Lower leg skin (tissue), 4 donors: ENCODE data around the gene LRP5. TPM values are rescaled to one million over a fixed set of nuclear protein-coding genes. Genes with fewer than 3 reads are reported as not detected.

Source experiments
- DNase-seq, 2 donors: peaks; one replicate each; pipeline ENCODE4 v3.0.0-alpha.2; 2019; ENCODE audit warnings: low spot score in 2 of 2
- H3K4me3 ChIP-seq: fragments of 200-600 bp; sonication (generic); 2 replicates; pipeline ENCODE4 v1.5.1; 2017; ENCODE audit warnings: mild to moderate bottlenecking, low read depth; ENCODE audit not compliant: poor library complexity, severe bottlenecking
- CTCF ChIP-seq, 3 donors: fragments of 450-650 bp; IDR thresholded peaks; one replicate each; pipeline ENCODE4 v1.5.1; 2016; ENCODE audit warnings: antibody characterized with exemption in 3 of 3, mild to moderate bottlenecking in 3 of 3, moderate library complexity in 2 of 3
- POLR2A ChIP-seq, 2 donors: fragments of 450-650 bp; IDR thresholded peaks; one replicate each; pipeline ENCODE4 v1.6.1; 2016 to 2017; ENCODE audit warnings: antibody characterized with exemption in 2 of 2, mild to moderate bottlenecking in 1 of 2, moderate library complexity in 1 of 2
- WGBS, 2 donors: methylation state at CpG; one replicate each; pipeline ENCODE4 v1.1.5; 2018; 5-methylcytosine and 5-hydroxymethylcytosine counted together
- intact Hi-C: fragments of 100-400 bp; cut with DNase I; formaldehyde crosslinking; loops from one replicate; pipeline ENCODE4 v1.15.0; 2023; ENCODE audit warnings: low total_unique reads
- total RNA-seq, 4 donors: library from RNA; depleted of rRNA; stranded (reverse); fragments of >200 nt; gene quantifications; one replicate each; pipeline ENCODE4 v1.1.0, GENCODE V29; 2016

The LRP5 gene
- total RNA-seq, 4 donors from 2014 or later: 25.0 to 53.5 (median 29.3) TPM

DNA sequence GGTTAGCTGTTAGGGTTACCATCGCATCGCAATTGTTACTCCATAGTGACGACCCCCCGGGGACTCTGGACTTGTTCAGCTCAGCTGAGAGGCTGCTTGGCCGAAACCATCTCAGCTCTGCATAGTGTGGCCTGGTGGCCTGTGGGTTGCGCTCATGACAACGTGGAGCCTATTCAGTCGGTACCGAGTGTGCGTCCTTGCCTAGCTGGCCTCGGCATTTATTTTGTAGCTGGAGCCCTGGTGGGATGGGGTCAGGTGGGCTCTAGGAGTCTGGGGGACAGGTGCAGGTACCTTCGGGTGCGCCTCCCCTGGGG lies 13.5 kb downstream of the LRP5 start:
- no peak overlapping the region for H3K4me3 ChIP-seq
- WGBS, 2 donors: 89 to 93% methylated on average over 8 to 13 of the region's 13 CpGs
- TF ChIP-seq CTCF (IDR thresholded peaks at IDR 0.05) (no peak), POLR2A (IDR thresholded peaks at IDR 0.05) (no peak)
- no peak for DNase-seq
- intact Hi-C loops: loop anchor here (10.0 kb wide), 1 partner anchor 49 kb away; no protein-coding TSS in a partner anchor

DNA sequence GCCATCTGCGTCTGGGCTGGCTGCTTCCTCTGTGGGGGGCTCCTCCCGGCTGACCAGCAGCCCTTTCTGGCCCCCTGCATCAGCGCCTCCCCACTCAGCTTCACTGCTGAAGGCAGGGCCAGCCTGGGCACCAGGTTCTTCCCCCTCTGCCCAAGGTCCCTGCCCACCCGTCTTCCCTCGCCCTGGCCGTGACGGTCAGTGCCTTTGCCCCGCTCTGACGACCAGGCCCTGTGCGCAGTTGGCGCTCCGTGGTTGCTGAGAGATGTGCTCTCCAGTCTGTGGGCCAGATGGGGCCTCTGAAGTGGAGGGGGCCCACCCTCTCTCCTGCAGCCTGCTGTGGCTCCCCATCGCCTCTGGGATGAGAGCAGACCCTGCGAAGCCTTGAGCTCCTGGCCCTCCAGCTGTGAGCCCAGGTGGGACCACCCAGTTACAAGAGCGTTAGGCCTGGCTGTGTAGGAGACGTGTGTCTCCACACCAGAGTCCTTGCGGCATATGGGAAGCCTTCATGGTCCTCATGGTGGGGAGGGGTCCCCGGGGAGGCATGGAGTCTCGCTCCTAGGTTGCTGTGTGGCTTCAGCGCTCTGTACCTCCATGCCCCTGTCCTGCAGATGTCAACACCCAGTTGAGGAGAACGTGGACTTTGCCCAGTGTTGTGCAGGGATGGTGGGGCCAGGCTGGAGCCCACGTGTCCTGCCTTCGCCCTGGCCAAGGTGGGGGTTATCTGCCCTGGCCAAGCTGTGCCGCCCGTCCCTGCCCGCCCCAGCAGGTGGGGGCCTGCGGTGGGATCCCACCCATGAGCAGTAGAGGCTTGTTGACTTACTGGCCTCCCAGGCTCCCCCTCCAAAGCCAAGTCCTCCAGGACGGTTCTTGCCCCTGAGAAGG lies 14.2 kb downstream of the LRP5 start:
- 91 to 93% methylated on average over 17 to 24 of the region's 28 CpGs for WGBS, 2 donors
- no peak overlapping the region for H3K4me3 ChIP-seq
- intact Hi-C loops: loop anchor here (10.0 kb wide), 1 partner anchor 48 kb away; no protein-coding TSS in a partner anchor
- no peak for DNase-seq
- TF ChIP-seq CTCF (IDR thresholded peaks at IDR 0.05): no peak
- no peak for TF ChIP-seq POLR2A (IDR thresholded peaks at IDR 0.05)

- no peak overlapping the region for H3K4me3 ChIP-seq
- TF ChIP-seq POLR2A (IDR thresholded peaks at IDR 0.05) (no peak), CTCF (IDR thresholded peaks at IDR 0.05) (no peak)
- DNase-seq: no peak
- intact Hi-C loops: loop anchor here (10.0 kb wide), 1 partner anchor 47 kb away; no protein-coding TSS in a partner anchor
- WGBS, 2 donors: 48% methylated on average over 19 of the region's 19 CpGs
These were observed 15.4 kb downstream of the LRP5 start for GRCh38 chr11:68327586-68328370.

DNA sequence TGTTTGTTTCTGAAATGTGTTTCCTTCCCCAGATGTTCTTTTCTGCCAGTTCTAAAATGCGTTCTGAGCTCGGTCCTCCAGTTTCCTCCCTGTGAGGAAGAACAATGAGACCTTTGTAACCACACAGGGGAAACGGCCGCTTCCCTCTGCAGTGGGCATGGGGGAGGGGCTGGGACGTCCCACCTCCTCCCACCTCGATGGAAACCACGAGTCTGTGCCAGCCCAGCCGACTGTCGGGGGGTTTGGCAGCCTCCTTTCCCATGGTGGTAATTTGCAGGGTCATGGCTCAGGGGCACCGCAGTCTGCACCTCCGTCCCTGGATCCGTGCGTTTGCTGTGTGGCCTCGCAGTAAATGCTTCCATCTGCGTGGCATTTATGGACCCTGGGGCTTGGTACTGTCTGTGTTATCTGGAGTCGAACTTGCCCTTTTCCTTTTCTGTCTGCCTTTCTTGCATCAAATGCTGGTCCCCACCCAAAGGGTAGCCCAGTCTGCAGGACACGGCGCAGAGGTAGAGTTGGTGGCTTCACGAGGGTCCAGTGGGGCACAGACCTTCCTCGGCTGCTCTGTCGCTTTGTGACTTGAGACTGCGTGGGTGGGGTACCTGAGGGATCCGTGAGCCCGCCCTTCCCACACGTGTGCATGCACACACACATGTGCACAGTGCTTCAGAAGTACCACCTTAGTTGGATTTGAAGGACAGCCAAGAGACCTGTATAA lies 16.1 kb downstream of the LRP5 start:
- H3K4me3 ChIP-seq: no peak overlapping the region
- 50 to 54% methylated on average over 24 to 25 of the region's 25 CpGs for WGBS, 2 donors
- intact Hi-C loops: loop anchor here (10.0 kb wide), 1 partner anchor 46 kb away; no protein-coding TSS in a partner anchor

More for the DNA sequence above, 16.1 kb downstream of the LRP5 start:
- no peak for TF ChIP-seq POLR2A (IDR thresholded peaks at IDR 0.05)
- no peak for TF ChIP-seq CTCF (IDR thresholded peaks at IDR 0.05)
- no peak for DNase-seq
